Liver (tissue), 3 donors: ENCODE data around the gene USP16.

Experiments used
- ATF3 ChIP-seq: IDR thresholded peaks from 2 replicates; pipeline ENCODE4 v1.6.1; 2016; ENCODE audit warnings: antibody characterized with exemption
- CTCF ChIP-seq: fragments of 150-350 bp; IDR thresholded peaks from 2 replicates; pipeline ENCODE4 v1.5.1; 2017; ENCODE audit warnings: improper control_type of control experiment, low read depth, low read length; ENCODE audit not compliant: missing input control
- GABPA ChIP-seq, 2 donors: IDR thresholded peaks in 1 of 2; conservative IDR thresholded peaks in 1 of 2; 2 replicates each; pipeline ENCODE4 v1.6.1; 2016; ENCODE audit warnings: antibody characterized with exemption in 2 of 2, mild to moderate bottlenecking in 1 of 2, moderate library complexity in 1 of 2
- JUND ChIP-seq, 2 donors: IDR thresholded peaks; 2 replicates each; pipeline ENCODE4 v1.6.1; 2016; ENCODE audit warnings: antibody characterized with exemption in 2 of 2
- MAX ChIP-seq: IDR thresholded peaks from 2 replicates; pipeline ENCODE4 v1.6.1; 2016; ENCODE audit warnings: antibody characterized with exemption
- NR2F2 ChIP-seq: IDR thresholded peaks from 2 replicates; pipeline ENCODE4 v1.6.1; 2016; ENCODE audit warnings: antibody characterized with exemption
- RAD21 ChIP-seq, 2 donors: IDR thresholded peaks; 2 replicates each; pipeline ENCODE4 v1.6.1; 2016; ENCODE audit warnings: antibody characterized with exemption in 2 of 2, mild to moderate bottlenecking in 2 of 2
- REST ChIP-seq: IDR thresholded peaks from 2 replicates; pipeline ENCODE4 v1.6.1; 2016; ENCODE audit warnings: antibody characterized with exemption, mild to moderate bottlenecking
- RXRA ChIP-seq, 2 donors: IDR thresholded peaks; 2 replicates each; pipeline ENCODE4 v1.6.1; 2017 to 2018; ENCODE audit warnings: antibody characterized with exemption in 2 of 2, mild to moderate bottlenecking in 1 of 2
- SP1 ChIP-seq: IDR thresholded peaks from 2 replicates; pipeline ENCODE4 v1.6.1; 2018; ENCODE audit warnings: antibody characterized with exemption, mild to moderate bottlenecking
- TAF1 ChIP-seq: conservative IDR thresholded peaks from 2 replicates; pipeline ENCODE4 v1.6.1; 2016; ENCODE audit warnings: antibody characterized with exemption, mild to moderate bottlenecking
- YY1 ChIP-seq: IDR thresholded peaks from 2 replicates; pipeline ENCODE4 v1.6.1; 2016; ENCODE audit warnings: antibody characterized with exemption, mild to moderate bottlenecking
- ZBTB33 ChIP-seq: IDR thresholded peaks from 2 replicates; pipeline ENCODE4 v1.6.1; 2016; ENCODE audit warnings: antibody characterized with exemption
- donor health status: healthy.
- donor health status: healthy.

GRCh38 chr21:29007135-29007534 lies 17.3 kb upstream of the USP16 start:
- TF ChIP-seq CTCF (no peak), GABPA (IDR thresholded peaks at IDR 0.05 in 1 of 2, conservative IDR thresholded peaks at IDR 0.05 in 1 of 2) (no peak), SP1 (no peak), RAD21 (IDR thresholded peaks at IDR 0.05) (no peak), JUND (IDR thresholded peaks at IDR 0.05) (no peak), REST (no peak), TAF1 (no peak), MAX (no peak), ZBTB33 (no peak), YY1 (no peak), ATF3 (no peak), NR2F2 (no peak), RXRA (IDR thresholded peaks at IDR 0.05) (no peak)
